ENCODE measurements around the gene GSTM4. TPM values are rescaled to one million over a fixed set of nuclear protein-coding genes. Genes with fewer than 3 reads are reported as not detected.

GSTM4 gene
- total RNA-seq, 1 experiment from 2014 or later, result 13.6 TPM

DNA sequence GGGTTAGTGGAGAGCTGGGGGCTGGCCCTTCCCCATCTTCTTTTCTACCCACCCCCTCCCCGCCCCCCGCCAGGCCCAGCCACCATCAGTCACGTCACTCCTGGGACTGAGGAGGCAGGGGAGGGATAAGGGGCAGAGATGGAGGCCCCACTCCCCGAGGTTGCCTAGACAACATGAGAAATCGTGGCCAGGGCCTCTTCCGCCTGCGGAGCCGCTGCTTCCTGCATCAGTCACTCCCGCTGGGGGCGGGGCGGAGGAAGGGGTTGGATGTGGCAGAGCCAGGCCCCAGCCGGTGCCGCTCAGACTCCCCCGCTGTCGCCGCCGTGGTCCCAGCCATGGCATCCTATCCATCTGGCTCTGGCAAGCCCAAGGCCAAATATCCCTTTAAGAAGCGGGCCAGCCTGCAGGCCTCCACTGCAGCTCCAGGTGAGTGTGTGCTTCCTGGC, 35.0 kb upstream of the GSTM4 start:
- peaks cover 41% of the 10 kb centered on the region for H3K36me3 Mint-ChIP-seq (ENCODE audit: insufficient read depth, unreplicated experiment)
- BruUV-seq (replicated peaks), result no TSS peak
- DNase-seq, result peak; percentile 89
- H3K4me3 Mint-ChIP-seq (ENCODE audit: low read depth, unreplicated experiment), result peak overlapping the region; percentile 93
- CTCF ChIA-PET, result interaction anchor here (0.6 to 1.2 kb wide), 4 partner anchors 9 to 87 kb away, joined by 3 to 8 read pairs (median 4); no protein-coding TSS in a partner anchor
- no peaks in the 10 kb centered on the region for H3K27me3 Mint-ChIP-seq (ENCODE audit: unreplicated experiment)
- peaks cover 35% of the 10 kb centered on the region for H3K4me1 Mint-ChIP-seq (ENCODE audit: low read depth, unreplicated experiment)
- intact Hi-C loops (cut with micrococcal nuclease; ENCODE audit: unreplicated experiment), result no loop called here
- TF ChIP-seq, protein P1, sequence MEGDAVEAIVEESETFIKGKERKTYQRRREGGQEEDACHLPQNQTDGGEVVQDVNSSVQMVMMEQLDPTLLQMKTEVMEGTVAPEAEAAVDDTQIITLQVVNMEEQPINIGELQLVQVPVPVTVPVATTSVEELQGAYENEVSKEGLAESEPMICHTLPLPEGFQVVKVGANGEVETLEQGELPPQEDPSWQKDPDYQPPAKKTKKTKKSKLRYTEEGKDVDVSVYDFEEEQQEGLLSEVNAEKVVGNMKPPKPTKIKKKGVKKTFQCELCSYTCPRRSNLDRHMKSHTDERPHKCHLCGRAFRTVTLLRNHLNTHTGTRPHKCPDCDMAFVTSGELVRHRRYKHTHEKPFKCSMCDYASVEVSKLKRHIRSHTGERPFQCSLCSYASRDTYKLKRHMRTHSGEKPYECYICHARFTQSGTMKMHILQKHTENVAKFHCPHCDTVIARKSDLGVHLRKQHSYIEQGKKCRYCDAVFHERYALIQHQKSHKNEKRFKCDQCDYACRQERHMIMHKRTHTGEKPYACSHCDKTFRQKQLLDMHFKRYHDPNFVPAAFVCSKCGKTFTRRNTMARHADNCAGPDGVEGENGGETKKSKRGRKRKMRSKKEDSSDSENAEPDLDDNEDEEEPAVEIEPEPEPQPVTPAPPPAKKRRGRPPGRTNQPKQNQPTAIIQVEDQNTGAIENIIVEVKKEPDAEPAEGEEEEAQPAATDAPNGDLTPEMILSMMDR (IDR thresholded peaks at IDR 0.05; ENCODE audit: unreplicated experiment), result no peak
- no peaks in the 10 kb centered on the region for H3K9me3 Mint-ChIP-seq (ENCODE audit: low read depth, unreplicated experiment)
- H3K27ac Mint-ChIP-seq (ENCODE audit: unreplicated experiment), result peak overlapping the region; percentile 94

DNA sequence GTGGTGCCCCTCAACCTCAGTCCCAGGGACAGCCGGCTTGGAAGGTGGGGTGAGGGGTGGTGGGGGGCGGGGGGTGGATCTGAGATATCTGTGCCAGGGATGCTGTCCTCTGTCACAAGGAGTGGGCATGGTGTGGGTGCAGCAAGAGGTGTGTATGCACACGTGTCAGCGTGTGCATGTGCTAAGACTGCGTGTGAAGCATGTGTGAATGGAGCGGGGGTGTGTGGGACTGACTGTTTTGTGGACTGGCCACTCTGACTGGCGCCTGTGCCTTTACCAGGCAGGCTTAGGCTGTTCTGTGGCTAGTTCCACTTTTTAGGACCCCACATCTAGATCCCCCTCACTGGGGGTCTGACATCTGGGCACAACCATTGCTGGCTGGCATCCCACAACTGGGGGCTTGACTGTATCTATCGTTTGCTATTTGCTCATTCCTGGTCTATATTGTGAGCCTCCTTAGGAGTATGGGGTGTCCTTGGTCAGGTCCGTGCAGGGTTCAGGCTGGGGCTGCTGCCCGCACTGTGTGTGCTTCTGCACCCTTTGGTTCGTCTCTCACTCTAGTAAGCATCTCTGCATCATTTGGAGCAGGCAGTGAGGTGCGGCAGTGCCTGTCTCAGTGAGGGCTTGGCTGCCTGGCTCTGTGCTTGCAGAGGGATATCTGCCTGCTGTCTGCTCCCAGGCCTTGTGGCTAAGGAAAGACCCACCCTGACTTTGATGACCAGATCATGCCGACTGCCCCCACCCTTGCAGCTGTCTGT, 34.3 kb upstream of the GSTM4 start:
- CTCF ChIA-PET, result interaction anchor here (0.6 kb wide), 1 partner anchor 18 kb away, joined by 3 read pairs; no protein-coding TSS in a partner anchor
- no peak overlapping the region for H3K27ac Mint-ChIP-seq (ENCODE audit: unreplicated experiment)
- H3K4me3 Mint-ChIP-seq (ENCODE audit: low read depth, unreplicated experiment), result peak overlapping the region; percentile 93
- H3K27me3 Mint-ChIP-seq (ENCODE audit: unreplicated experiment), result no peaks in the 10 kb centered on the region
- BruUV-seq (replicated peaks), result TSS peak; percentile 9
- H3K4me1 Mint-ChIP-seq (ENCODE audit: low read depth, unreplicated experiment), result peaks cover 30% of the 10 kb centered on the region
- intact Hi-C loops (cut with micrococcal nuclease; ENCODE audit: unreplicated experiment), result no loop called here
- DNase-seq, result no peak
- peaks cover 41% of the 10 kb centered on the region for H3K36me3 Mint-ChIP-seq (ENCODE audit: insufficient read depth, unreplicated experiment)
- no peaks in the 10 kb centered on the region for H3K9me3 Mint-ChIP-seq (ENCODE audit: low read depth, unreplicated experiment)
- TF ChIP-seq, protein P1 (IDR thresholded peaks at IDR 0.05; ENCODE audit: unreplicated experiment), result no peak

DNA sequence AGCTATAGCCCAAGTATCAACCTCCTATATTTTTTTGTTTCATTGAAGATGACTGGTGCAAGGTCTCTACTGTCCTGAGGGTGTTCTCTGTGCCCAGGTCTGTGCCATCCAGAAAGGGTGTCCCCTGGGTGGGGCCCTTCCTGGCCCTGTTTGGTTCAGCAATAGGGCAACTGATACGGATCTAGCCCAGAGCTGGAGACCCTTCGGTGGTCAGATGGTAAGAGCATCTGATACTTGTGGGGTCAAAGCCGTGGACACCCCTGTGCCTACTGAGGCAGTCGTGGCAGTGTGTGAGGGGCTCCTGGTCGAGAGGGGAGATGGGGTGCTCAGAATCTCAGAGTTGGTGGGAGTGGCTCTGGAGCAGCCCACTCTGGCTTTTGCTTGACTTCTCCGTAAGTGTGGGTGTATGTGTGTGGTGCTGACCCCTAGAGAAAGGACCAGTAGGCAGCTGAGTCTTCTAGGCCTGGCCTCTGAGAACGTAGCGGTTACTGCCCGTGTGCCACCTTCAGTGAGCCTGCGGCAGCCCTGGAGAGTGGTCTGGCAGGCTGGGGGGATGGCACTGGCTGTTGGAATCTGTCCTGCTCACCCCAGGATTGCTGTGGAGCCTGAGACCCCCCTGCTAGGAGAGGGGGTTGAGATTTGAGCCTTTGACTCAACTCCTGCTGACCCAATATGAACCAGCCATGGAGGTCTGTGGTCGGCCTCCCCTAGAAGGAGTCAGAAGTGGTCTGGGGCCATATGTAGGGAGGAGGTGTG, 33.6 kb upstream of the GSTM4 start:
- Mint-ChIP-seq H3K27ac (ENCODE audit: unreplicated experiment) (no peak overlapping the region), H3K36me3 (ENCODE audit: insufficient read depth, unreplicated experiment) (peaks cover 41% of the 10 kb centered on the region), H3K4me1 (ENCODE audit: low read depth, unreplicated experiment) (peaks cover 23% of the 10 kb centered on the region), H3K27me3 (ENCODE audit: unreplicated experiment) (no peaks in the 10 kb centered on the region), H3K4me3 (ENCODE audit: low read depth, unreplicated experiment) (peak overlapping the region; percentile 93), H3K9me3 (ENCODE audit: low read depth, unreplicated experiment) (no peaks in the 10 kb centered on the region)
- no peak for DNase-seq
- intact Hi-C loops (cut with micrococcal nuclease; ENCODE audit: unreplicated experiment), result no loop called here
- no TSS peak for BruUV-seq (replicated peaks)
- CTCF ChIA-PET, result no interaction called here
- TF ChIP-seq, protein P1 (IDR thresholded peaks at IDR 0.05; ENCODE audit: unreplicated experiment), result no peak

DNA sequence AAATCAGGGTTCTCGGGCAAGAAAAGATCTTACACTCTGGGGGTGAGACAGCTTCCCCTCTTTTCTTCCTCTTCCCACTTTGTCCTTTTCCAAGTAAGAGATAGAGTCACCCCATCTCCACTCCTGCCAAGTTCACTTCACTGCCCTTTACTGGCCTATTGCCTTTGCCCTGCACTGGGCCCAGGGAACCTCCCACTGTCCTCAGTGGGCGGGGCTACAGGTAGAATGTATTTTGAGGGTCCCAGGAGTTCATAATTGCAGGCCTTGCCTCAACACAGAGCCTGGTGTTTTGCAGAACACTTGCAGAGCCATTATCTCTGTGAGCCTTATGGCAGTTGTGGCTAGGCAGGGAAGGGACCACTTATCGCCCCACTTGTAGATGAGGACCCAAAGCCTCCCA, 33.0 kb upstream of the GSTM4 start:
- intact Hi-C loops (cut with micrococcal nuclease; ENCODE audit: unreplicated experiment), result no loop called here
- no peaks in the 10 kb centered on the region for H3K9me3 Mint-ChIP-seq (ENCODE audit: low read depth, unreplicated experiment)
- no peak overlapping the region for H3K27ac Mint-ChIP-seq (ENCODE audit: unreplicated experiment)
- CTCF ChIA-PET, result no interaction called here
- no peaks in the 10 kb centered on the region for H3K27me3 Mint-ChIP-seq (ENCODE audit: unreplicated experiment)
- DNase-seq, result no peak
- H3K4me3 Mint-ChIP-seq (ENCODE audit: low read depth, unreplicated experiment), result no peak overlapping the region
- BruUV-seq (replicated peaks), result no TSS peak
- H3K4me1 Mint-ChIP-seq (ENCODE audit: low read depth, unreplicated experiment), result peaks cover 19% of the 10 kb centered on the region
- TF ChIP-seq, protein P1 (IDR thresholded peaks at IDR 0.05; ENCODE audit: unreplicated experiment), result no peak
- peaks cover 41% of the 10 kb centered on the region for H3K36me3 Mint-ChIP-seq (ENCODE audit: insufficient read depth, unreplicated experiment)

All from Calu3 (cell line).